Raji (cell line): ENCODE data around the gene POU2AF3.

Source experiments
- POLR2A ChIP-seq: IDR thresholded peaks from 2 replicates; pipeline ENCODE4 v1.6.1; 2011; ENCODE audit warnings: low read depth, low read length, control low read depth; ENCODE audit not compliant: insufficient read depth

POU2AF3 gene

GRCh38 chr11:111297696-111298095 lies 650 bp upstream of the POU2AF3 start:
- TF ChIP-seq POLR2A: no peak

GRCh38 chr11:111299101-111300026 lies 1.0 kb downstream of the POU2AF3 start:
- TF ChIP-seq POLR2A: no peak

- no peak for TF ChIP-seq POLR2A
These were observed 2.2 kb downstream of the POU2AF3 start for GRCh38 chr11:111300569-111300968.

GRCh38 chr11:111301004-111301841 lies 2.9 kb downstream of the POU2AF3 start:
- TF ChIP-seq POLR2A: no peak

- no peak for TF ChIP-seq POLR2A
These were observed 3.4 kb downstream of the POU2AF3 start for GRCh38 chr11:111301842-111302118.

GRCh38 chr11:111302298-111302697 lies 4.0 kb downstream of the POU2AF3 start:
- TF ChIP-seq POLR2A: no peak

- TF ChIP-seq POLR2A: no peak
These were observed 5.1 kb downstream of the POU2AF3 start for GRCh38 chr11:111303461-111303860.

- no peak for TF ChIP-seq POLR2A
These were observed 6.9 kb downstream of the POU2AF3 start for GRCh38 chr11:111305162-111305802.

- no peak for TF ChIP-seq POLR2A
These were observed 7.5 kb downstream of the POU2AF3 start for GRCh38 chr11:111305876-111306275.

- TF ChIP-seq POLR2A: no peak
These were observed 8.0 kb downstream of the POU2AF3 start for GRCh38 chr11:111306321-111306720.

GRCh38 chr11:111307472-111308108 lies 9.2 kb downstream of the POU2AF3 start:
- TF ChIP-seq POLR2A: no peak

- no peak for TF ChIP-seq POLR2A
These were observed 9.8 kb downstream of the POU2AF3 start for GRCh38 chr11:111308140-111308539.

GRCh38 chr11:111309215-111309915 lies 11.0 kb downstream of the POU2AF3 start:
- TF ChIP-seq POLR2A: no peak

GRCh38 chr11:111310088-111310487 lies 11.7 kb downstream of the POU2AF3 start:
- no peak for TF ChIP-seq POLR2A
